ENCODE measurements around the gene RASSF7.

DNA sequence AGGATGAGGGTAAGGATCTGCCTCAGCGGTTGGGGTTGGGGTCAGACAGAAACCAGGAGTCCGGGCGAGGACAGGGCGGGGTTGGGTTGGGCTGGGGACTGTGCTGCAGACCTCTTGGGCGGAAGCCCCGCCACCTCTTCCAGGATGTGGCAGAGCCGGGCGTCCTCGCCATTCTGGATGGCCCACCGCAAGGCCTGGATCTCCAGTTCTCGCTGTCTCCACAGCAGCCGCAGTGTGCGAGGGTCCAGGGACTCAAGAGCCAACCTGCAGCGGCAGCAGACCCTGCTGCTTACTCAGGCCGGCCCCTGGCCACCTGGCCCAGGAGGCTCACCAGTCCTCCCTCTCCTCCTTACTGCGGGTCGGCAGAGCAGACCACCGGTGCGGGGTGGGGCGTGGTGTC, 2.3 kb upstream of the RASSF7 start:
- no peak for TF ChIP-seq FOXM1 (IDR thresholded peaks at IDR 0.05; ENCODE audit: borderline replicate concordance)
- TF ChIP-seq TARDBP (IDR thresholded peaks at IDR 0.05): no peak

Measured in HEK293T (cell line).